SK-N-DZ (cell line): Measurements from ENCODE around the gene STIM2.
"Not testable (repeated sequence)": the region's sequence is repeated elsewhere in the genome, so short reads cannot be mapped to it uniquely, and the experiment has no call there.

Experiments used
- DNase-seq: peaks from one replicate; pipeline ENCODE4 v3.0.0-alpha.2; 2015; ENCODE audit warnings: low spot score

STIM2 gene

GRCh38 chr4:26867914-26868684 is 7.5 kb downstream of the STIM2 start:
- DNase-seq: no peak

- DNase-seq: no peak
Observed at GRCh38 chr4:26870576-26871262, 10.1 kb downstream of the STIM2 start.

GRCh38 chr4:26871611-26872010 is 11.0 kb downstream of the STIM2 start:
- DNase-seq: peak; percentile 68

- DNase-seq: no peak
Observed at GRCh38 chr4:26873391-26874026, 12.9 kb downstream of the STIM2 start.

- no peak for DNase-seq
Observed at GRCh38 chr4:26874110-26874509, 13.5 kb downstream of the STIM2 start.

GRCh38 chr4:26877406-26877805 is 16.8 kb downstream of the STIM2 start:
- no peak for DNase-seq

GRCh38 chr4:26877961-26878360 is 17.3 kb downstream of the STIM2 start:
- DNase-seq: no peak

- no peak for DNase-seq
Observed at GRCh38 chr4:26878794-26879391, 18.3 kb downstream of the STIM2 start.

GRCh38 chr4:26879805-26880204 is 19.2 kb downstream of the STIM2 start:
- no peak for DNase-seq

- no peak for DNase-seq
Observed at GRCh38 chr4:26884026-26884425, 23.4 kb downstream of the STIM2 start.

- DNase-seq: no peak
Observed at GRCh38 chr4:26884486-26884988, 23.9 kb downstream of the STIM2 start.

GRCh38 chr4:26885912-26886274 is 25.3 kb downstream of the STIM2 start:
- no peak for DNase-seq

GRCh38 chr4:26887143-26887542 is 26.5 kb downstream of the STIM2 start:
- DNase-seq: no peak

GRCh38 chr4:26887809-26888208 is 27.2 kb downstream of the STIM2 start:
- no peak for DNase-seq

GRCh38 chr4:26889356-26889755 is 28.7 kb downstream of the STIM2 start:
- DNase-seq: no peak

- no peak for DNase-seq
Observed at GRCh38 chr4:26891054-26891453, 30.4 kb downstream of the STIM2 start.

- no peak for DNase-seq
Observed at GRCh38 chr4:26891867-26892266, 31.2 kb downstream of the STIM2 start.

- DNase-seq: no peak
Observed at GRCh38 chr4:26892480-26893150, 32.0 kb downstream of the STIM2 start.

GRCh38 chr4:26893491-26893890 is 32.9 kb downstream of the STIM2 start:
- DNase-seq: no peak

GRCh38 chr4:26894881-26895280 is 34.2 kb downstream of the STIM2 start:
- not testable (repeated sequence) for DNase-seq

GRCh38 chr4:26896636-26897035 is 36.0 kb downstream of the STIM2 start:
- DNase-seq: no peak

- DNase-seq: no peak
Observed at GRCh38 chr4:26899991-26900390, 39.4 kb downstream of the STIM2 start.
